ENCODE measurements around the gene ABCA6.
"Not testable (repeated sequence)": the region's sequence is repeated elsewhere in the genome, so short reads cannot be mapped to it uniquely, and the experiment has no call there.

Gene ABCA6

GRCh38 chr17:69141431-69142174 lies at the start of gene ABCA6:
TSS of gene ABCA6 (minus strand) at chr17:69141895. CDS start at chr17:69140703, 1,192 bp downstream.
- no peak for DNase-seq (ENCODE audit: low spot score)

- DNase-seq (ENCODE audit: low spot score) = no peak
These were observed 47.1 kb upstream of the ABCA6 start for GRCh38 chr17:69188796-69189195.

GRCh38 chr17:69188064-69188463 lies 46.4 kb upstream of the ABCA6 start:
- DNase-seq (ENCODE audit: low spot score) = no peak

GRCh38 chr17:69187294-69187693 lies 45.6 kb upstream of the ABCA6 start:
- DNase-seq (ENCODE audit: low spot score) = no peak

DNA sequence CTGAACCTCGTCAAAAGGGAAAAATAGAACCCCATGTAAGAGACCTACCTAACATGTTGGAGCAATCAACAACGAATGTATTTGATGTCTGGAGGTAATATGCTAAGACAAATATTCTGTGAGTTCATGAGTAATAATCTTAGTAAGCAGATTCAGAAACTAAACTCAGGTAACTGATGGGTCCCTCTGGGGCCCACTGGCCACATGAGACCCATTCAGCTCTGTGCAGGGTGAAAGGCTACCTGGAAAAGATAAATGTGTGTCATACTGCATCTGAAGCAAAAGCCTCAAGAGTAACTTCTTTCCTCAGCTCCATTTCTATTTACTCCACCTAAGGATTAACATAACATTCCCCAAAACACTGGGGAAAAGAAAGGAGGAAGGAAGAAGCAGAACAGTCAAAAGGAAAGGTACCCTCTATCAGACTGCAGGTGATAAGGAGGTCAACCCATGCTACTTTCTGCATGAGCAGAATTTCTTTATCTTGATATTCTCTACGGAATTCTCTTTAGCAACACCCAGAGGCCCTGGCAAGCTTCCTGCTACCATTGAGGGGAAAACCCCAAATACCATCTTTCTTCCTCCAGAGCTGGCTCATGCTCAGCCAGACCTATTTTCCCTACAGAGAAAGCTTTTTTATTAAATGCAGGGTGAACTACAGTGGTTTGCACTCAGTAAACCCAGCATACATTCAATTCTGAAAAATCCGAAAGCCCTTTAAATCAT lies 37.7 kb upstream of the ABCA6 start:
- no peak for DNase-seq (ENCODE audit: low spot score)

DNA sequence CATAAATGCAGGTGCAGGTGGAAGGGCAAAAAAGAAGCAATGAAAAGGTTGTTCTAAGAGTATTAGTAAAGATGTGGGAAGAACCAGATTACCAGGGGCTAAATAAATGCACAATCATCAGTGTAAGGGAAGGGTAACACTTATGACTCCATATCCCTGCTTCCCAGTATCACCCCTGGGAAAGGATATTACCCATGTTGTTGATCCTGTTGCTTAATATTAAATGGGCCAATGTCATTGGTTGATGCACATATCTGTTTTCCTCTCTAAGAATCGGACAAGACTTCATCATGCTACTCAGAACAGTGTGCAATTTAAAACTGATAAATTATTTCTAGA lies 34.7 kb upstream of the ABCA6 start:
- no peak for DNase-seq (ENCODE audit: low spot score)

- DNase-seq (ENCODE audit: low spot score) = no peak
These were observed 34.1 kb upstream of the ABCA6 start for GRCh38 chr17:69175625-69176456.

GRCh38 chr17:69175262-69175624 lies 33.5 kb upstream of the ABCA6 start:
- DNase-seq (ENCODE audit: low spot score) = no peak

GRCh38 chr17:69173118-69173517 lies 31.4 kb upstream of the ABCA6 start:
- DNase-seq (ENCODE audit: low spot score) = no peak

DNA sequence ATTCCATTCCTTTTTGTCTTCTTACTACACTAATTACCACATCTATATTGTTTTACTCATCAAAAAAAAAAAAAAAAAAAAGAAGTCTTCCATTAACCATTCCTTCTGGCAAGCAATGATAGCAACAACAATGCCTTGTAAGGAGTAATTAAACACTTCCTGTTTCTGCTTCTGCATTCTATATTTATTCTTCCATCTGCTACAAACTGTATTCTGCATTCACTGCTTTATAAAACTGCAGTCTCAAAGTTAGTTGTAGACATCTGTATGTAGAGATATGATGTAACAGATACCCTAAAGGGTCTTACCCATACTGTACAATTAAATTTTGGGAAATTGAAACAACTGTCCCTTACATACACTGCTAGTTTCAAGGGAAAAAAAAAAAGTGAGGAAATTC lies 28.7 kb upstream of the ABCA6 start:
- DNase-seq (ENCODE audit: low spot score) = no peak

DNA sequence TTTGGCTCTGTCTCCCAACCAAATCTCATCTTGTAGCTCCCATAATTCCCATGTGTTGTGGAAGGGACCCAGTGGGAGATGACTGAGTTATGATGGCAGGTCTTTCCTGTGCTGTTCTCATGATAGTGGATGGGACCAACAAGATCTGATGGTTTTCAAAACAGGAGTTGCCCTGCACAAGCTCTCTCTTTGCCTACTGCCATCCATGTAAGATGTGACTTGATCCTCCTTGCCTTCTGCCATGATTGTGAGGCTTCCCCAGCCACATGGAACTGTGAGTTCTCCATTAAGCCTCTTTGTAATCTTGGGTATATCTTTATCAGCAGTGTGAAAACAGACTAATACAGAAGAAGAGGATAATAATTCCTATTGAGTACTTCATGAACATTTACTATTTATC lies 26.9 kb upstream of the ABCA6 start:
- DNase-seq (ENCODE audit: low spot score) = not testable (repeated sequence)

DNA sequence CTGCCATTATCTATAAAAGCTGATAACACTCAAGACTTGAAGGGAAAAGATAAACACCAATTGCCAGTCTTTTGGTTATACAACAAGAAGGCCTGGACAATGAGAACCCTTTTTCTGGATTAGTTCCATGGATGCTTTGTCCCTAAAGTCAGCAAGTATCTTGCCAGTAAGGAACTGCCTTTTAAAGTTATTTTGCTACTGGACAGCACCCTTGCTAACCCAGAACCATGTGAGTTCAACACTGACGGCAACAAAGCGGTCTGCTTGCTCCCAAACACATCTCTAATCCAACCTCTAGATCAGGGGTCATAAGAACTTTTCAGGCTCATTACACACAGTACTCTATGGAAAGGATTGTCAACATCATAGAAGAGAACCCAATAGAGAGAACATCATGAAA lies 25.3 kb upstream of the ABCA6 start:
- DNase-seq (ENCODE audit: low spot score) = no peak

- no peak for DNase-seq (ENCODE audit: low spot score)
These were observed 22.5 kb upstream of the ABCA6 start for GRCh38 chr17:69164206-69164605.

GRCh38 chr17:69159418-69159817 lies 17.7 kb upstream of the ABCA6 start:
- no peak for DNase-seq (ENCODE audit: low spot score)

- DNase-seq (ENCODE audit: low spot score) = no peak
These were observed 12.6 kb upstream of the ABCA6 start for GRCh38 chr17:69154267-69154666.

DNA sequence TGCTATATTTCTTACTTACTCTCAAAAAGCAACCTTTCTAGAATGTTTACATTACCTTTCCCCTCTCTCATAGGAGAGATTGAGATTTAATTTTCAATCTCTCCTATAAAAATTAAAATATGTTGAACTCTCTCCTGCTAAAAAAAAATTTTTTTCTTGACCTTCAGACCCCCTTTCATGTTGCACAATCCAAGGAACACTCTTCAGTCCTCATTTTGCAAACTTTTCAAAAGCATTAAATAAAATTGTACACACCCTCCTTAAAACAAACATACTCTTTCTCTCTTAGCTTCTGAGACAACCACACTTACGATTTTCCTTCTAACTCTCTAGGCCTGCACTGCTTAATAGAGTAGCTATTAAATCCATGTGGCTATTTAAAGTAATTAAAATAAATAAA lies 8.6 kb upstream of the ABCA6 start:
- DNase-seq (ENCODE audit: low spot score) = no peak

DNA sequence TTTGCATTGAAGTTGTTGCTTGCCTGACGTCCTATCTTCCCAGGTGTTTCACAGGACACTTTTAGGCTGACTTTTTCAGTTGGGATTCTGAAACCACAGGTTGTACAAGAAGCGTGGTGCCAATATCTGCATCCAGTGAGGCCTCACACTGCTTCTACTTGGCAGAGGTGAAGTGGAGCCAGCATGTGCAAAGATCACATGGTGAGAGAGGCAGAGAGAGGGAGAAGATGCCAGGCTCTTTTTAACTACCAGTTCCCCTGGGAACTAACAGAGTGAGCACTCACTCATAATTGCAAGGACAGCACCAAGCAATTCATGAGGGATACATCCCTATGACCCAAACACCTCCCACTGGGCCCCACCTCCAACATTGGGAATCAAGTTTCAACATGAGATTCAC lies 5.8 kb upstream of the ABCA6 start:
- DNase-seq (ENCODE audit: low spot score) = no peak

DNA sequence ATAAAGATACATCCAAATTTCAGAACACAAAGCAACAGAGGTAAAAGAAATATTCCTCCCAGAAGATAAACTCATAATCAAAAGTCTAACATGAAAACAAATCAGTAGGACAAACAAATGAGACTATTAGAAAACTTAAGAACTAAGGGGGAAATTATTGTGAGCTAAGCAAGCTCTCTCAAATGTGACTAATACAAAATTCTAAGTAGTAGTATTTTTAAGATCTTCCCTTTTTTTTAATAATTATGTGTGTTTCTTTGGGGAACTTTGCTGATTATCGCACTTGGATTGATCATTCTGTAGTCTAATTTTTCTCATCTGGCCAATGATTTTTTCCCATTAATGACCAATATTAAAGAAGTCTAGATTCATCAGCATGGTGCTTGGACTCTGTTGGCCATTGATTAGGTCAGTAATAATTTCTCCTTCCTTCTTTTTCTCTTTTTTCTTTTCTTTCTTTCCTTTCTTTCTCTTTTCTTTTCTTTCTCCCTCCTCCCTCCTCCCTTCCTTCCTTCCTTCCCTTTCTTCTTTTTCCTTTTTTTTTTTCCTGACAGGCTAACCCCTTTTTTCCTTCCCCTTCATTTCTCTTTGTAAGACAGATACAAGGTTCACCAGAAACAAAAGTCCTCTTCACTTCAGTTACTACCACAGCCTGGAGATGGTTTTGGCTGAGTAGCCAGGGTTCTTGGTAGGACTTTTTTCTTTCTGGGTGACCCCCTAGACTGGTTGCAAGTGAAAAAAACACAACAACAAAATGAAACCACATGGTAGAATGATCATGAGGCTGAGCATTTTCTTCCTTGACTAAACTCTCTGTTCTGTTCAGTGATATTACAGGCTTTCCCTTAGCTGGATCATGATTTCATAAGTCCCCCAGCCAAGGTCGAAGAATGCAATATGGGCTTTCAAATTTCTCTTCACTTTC lies 2.9 kb upstream of the ABCA6 start:
- DNase-seq (ENCODE audit: low spot score) = no peak

- no peak for DNase-seq (ENCODE audit: low spot score)
These were observed 2.1 kb upstream of the ABCA6 start for GRCh38 chr17:69143683-69144231.

GRCh38 chr17:69143151-69143550 lies 1.5 kb upstream of the ABCA6 start:
- DNase-seq (ENCODE audit: low spot score) = no peak

GRCh38 chr17:69142175-69142802 lies 594 bp upstream of the ABCA6 start:
- DNase-seq (ENCODE audit: low spot score) = no peak

Measured in ecto neural progenitor cell (in vitro differentiated cells).